NT2/D1 (cell line): ENCODE measurements around the gene BCS1L.

ENCODE experiments used
- DNase-seq: peaks from one replicate; pipeline ENCODE4 v3.0.0-alpha.2; 2011; ENCODE audit warnings: low read depth, low spot score
- H3K27me3 ChIP-seq: 2 replicates; pipeline ENCODE4 v1.6.0; 2011; ENCODE audit warnings: mild to moderate bottlenecking; ENCODE audit not compliant: insufficient read length, insufficient read depth
- H3K36me3 ChIP-seq: 2 replicates; pipeline ENCODE4 v1.6.1; 2011; ENCODE audit warnings: mild to moderate bottlenecking, low read length, mixed read lengths; ENCODE audit not compliant: insufficient read depth, insufficient read length
- H3K4me1 ChIP-seq: 2 replicates; pipeline ENCODE4 v1.5.1; 2011; ENCODE audit not compliant: insufficient read depth, insufficient read length
- H3K4me3 ChIP-seq: 2 replicates; pipeline ENCODE4 v1.5.1; 2011; ENCODE audit warnings: low read depth; ENCODE audit not compliant: insufficient read length
- H3K9ac ChIP-seq: 2 replicates; pipeline ENCODE4 v1.6.0; 2011; ENCODE audit warnings: low read depth; ENCODE audit not compliant: insufficient read length
- H3K9me3 ChIP-seq: 2 replicates; pipeline ENCODE4 v1.5.1; 2011; ENCODE audit warnings: mild to moderate bottlenecking, low read length; ENCODE audit not compliant: insufficient read depth
- SUZ12 ChIP-seq: IDR thresholded peaks from 2 replicates; pipeline ENCODE4 v1.6.1; 2011; ENCODE audit not compliant: insufficient read length, insufficient read depth; ENCODE audit errors: extremely low read depth
- YY1 ChIP-seq: IDR thresholded peaks from 2 replicates; pipeline ENCODE4 v1.6.1; 2011; ENCODE audit not compliant: insufficient read length, insufficient read depth
- ZNF274 ChIP-seq: IDR thresholded peaks from 2 replicates; pipeline ENCODE4 v1.6.1; 2011; ENCODE audit warnings: mild to moderate bottlenecking, low read depth, low read length

Gene BCS1L

GRCh38 chr2:218644721-218645120 lies 14.8 kb upstream of the BCS1L start:
- Histone ChIP-seq H3K9ac (no peak overlapping the region), H3K4me3 (no peak overlapping the region), H3K36me3 (peaks cover 92% of the 10 kb centered on the region), H3K9me3 (no peaks in the 10 kb centered on the region), H3K4me1 (no peaks in the 10 kb centered on the region), H3K27me3 (no peaks in the 10 kb centered on the region)
- no peak for DNase-seq
- TF ChIP-seq ZNF274 (no peak), SUZ12 (no peak), YY1 (no peak)

GRCh38 chr2:218645126-218645525 lies 14.4 kb upstream of the BCS1L start:
- Histone ChIP-seq H3K9me3 (no peaks in the 10 kb centered on the region), H3K27me3 (no peaks in the 10 kb centered on the region), H3K4me1 (no peaks in the 10 kb centered on the region), H3K4me3 (no peak overlapping the region), H3K36me3 (peaks cover 94% of the 10 kb centered on the region), H3K9ac (no peak overlapping the region)
- no peak for DNase-seq
- TF ChIP-seq ZNF274 (no peak), SUZ12 (no peak)

- DNase-seq, result no peak
- peaks cover 96% of the 10 kb centered on the region for H3K36me3 ChIP-seq
- H3K27me3 ChIP-seq, result no peaks in the 10 kb centered on the region
- H3K4me3 ChIP-seq, result no peak overlapping the region
- TF ChIP-seq ZNF274 (no peak), SUZ12 (no peak), YY1 (no peak)
- no peaks in the 10 kb centered on the region for H3K4me1 ChIP-seq
- H3K9me3 ChIP-seq, result no peaks in the 10 kb centered on the region
- H3K9ac ChIP-seq, result no peak overlapping the region
Measured at GRCh38 chr2:218648088-218648786, 11.2 kb upstream of the BCS1L start.

- peaks cover 95% of the 10 kb centered on the region for H3K36me3 ChIP-seq
- TF ChIP-seq YY1 (no peak), SUZ12 (no peak), ZNF274 (no peak)
- no peaks in the 10 kb centered on the region for H3K4me1 ChIP-seq
- H3K27me3 ChIP-seq, result no peaks in the 10 kb centered on the region
- no peak for DNase-seq
- H3K4me3 ChIP-seq, result no peak overlapping the region
- H3K9me3 ChIP-seq, result no peaks in the 10 kb centered on the region
- no peak overlapping the region for H3K9ac ChIP-seq
Measured at GRCh38 chr2:218648787-218649100, 10.7 kb upstream of the BCS1L start.

GRCh38 chr2:218655751-218656150 lies 3.7 kb upstream of the BCS1L start:
- TF ChIP-seq YY1 (no peak), ZNF274 (no peak), SUZ12 (no peak)
- Histone ChIP-seq H3K36me3 (peaks cover 77% of the 10 kb centered on the region), H3K9ac (no peak overlapping the region), H3K27me3 (no peaks in the 10 kb centered on the region), H3K4me1 (no peaks in the 10 kb centered on the region), H3K4me3 (no peak overlapping the region), H3K9me3 (no peaks in the 10 kb centered on the region)
- no peak for DNase-seq

GRCh38 chr2:218658671-218659257 lies 719 bp upstream of the BCS1L start:
- Histone ChIP-seq H3K27me3 (no peaks in the 10 kb centered on the region), H3K9ac (peak overlapping the region; percentile 93), H3K9me3 (no peaks in the 10 kb centered on the region), H3K4me1 (no peaks in the 10 kb centered on the region), H3K4me3 (peak overlapping the region; percentile 76), H3K36me3 (peaks cover 81% of the 10 kb centered on the region)
- TF ChIP-seq YY1, result no peak
- DNase-seq, result peak; percentile 48

GRCh38 chr2:218659988-218660358 lies 490 bp downstream of the BCS1L start:
- TF ChIP-seq ZNF274 (no peak), SUZ12 (no peak), YY1 (no peak)
- peak overlapping the region; percentile 76 for H3K4me3 ChIP-seq
- H3K27me3 ChIP-seq, result no peaks in the 10 kb centered on the region
- H3K4me1 ChIP-seq, result no peaks in the 10 kb centered on the region
- no peaks in the 10 kb centered on the region for H3K9me3 ChIP-seq
- no peak for DNase-seq
- H3K9ac ChIP-seq, result peak overlapping the region; percentile 93
- peaks cover 81% of the 10 kb centered on the region for H3K36me3 ChIP-seq

- H3K9ac ChIP-seq, result no peak overlapping the region
- H3K27me3 ChIP-seq, result no peaks in the 10 kb centered on the region
- no peak overlapping the region for H3K4me3 ChIP-seq
- no peak for TF ChIP-seq YY1
- no peak for TF ChIP-seq ZNF274
- TF ChIP-seq SUZ12, result no peak
- peaks cover 79% of the 10 kb centered on the region for H3K36me3 ChIP-seq
- H3K4me1 ChIP-seq, result no peaks in the 10 kb centered on the region
- DNase-seq, result no peak
- no peaks in the 10 kb centered on the region for H3K9me3 ChIP-seq
Measured at GRCh38 chr2:218662377-218662776, 2.9 kb downstream of the BCS1L start.
